ENCODE results near the gene CTNNA1.
A peak's percentile ranks its signal among the peaks of the same experiment; 100 is the strongest.

The CTNNA1 gene

GRCh38 chr5:138898742-138899141, 145.5 kb downstream of the CTNNA1 start:
- no peak for ATAC-seq
- TF ChIP-seq ZFP3 (CRISPR knock-in tag; IDR thresholded peaks at IDR 0.05) (no peak), CSDC2 (CRISPR knock-in tag; IDR thresholded peaks at IDR 0.05) (no peak), ZNF70 (CRISPR knock-in tag; IDR thresholded peaks at IDR 0.05) (no peak), PATZ1 (CRISPR knock-in tag; IDR thresholded peaks at IDR 0.05; ENCODE audit: borderline replicate concordance) (no peak), ZFP30 (CRISPR knock-in tag; IDR thresholded peaks at IDR 0.05) (peak; percentile 91), BACH2 (CRISPR knock-in tag; IDR thresholded peaks at IDR 0.05; ENCODE audit: borderline replicate concordance) (no peak)

DNA sequence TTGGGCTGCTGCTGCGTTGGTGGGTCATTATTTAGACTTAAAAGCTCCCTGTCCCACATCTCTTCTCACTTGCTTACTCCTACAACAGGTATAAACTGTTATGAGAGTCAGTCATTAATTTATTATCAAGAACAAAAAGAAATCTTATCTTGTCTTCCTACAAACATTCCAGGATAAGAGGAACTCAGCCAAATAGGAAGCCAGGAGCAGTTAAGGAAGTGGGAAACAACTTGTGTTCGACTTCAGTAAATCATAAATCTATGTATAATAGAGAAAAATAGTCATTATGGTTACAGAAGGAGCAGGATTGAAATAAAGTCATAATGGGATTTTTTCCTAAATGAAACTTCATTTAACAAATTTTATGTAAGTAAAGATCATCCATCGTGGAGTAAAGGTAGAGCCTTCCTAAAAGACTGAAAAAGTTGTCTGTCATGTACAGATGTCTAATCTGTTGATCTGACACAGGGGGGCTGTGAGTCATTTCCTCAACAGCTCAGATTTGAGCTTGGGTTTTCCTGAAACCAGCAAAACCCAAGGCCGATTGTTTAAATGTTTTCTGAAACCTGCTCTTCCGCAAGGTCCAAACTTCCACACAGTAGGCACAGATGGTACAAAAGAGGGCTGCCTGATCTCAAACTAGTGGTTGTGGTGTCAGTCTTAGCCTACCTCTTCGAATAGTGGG, 147.2 kb downstream of the CTNNA1 start:
- ATAC-seq = peak; percentile 61

DNA sequence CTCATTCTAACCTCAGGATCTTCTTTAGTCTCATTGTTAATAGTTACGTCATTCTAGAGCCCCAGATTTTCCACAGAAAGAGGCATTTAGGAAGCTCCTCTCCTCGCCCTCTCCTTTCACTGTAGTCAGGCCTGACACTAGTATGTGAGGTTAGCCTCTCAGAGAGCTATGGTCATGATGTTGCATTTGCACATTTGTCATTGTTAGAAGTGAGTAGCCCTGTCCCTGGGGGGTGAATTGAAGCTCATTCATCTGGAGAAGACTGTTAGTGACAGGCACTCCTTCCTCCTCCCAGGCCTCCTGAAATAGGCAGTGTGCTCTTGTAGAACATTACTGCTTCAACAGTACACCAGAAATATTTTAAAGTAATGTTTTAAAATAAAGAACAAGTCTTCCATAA, 148.5 kb downstream of the CTNNA1 start:
- no peak for ATAC-seq
- TF ChIP-seq PPARA (CRISPR knock-in tag; IDR thresholded peaks at IDR 0.05; ENCODE audit: borderline replicate concordance) (no peak), ZC3H10 (CRISPR knock-in tag; IDR thresholded peaks at IDR 0.05) (no peak), SNAI2 (CRISPR knock-in tag; IDR thresholded peaks at IDR 0.05) (no peak), TOX (CRISPR knock-in tag; IDR thresholded peaks at IDR 0.05; ENCODE audit: borderline replicate concordance) (no peak), BACH2 (CRISPR knock-in tag; IDR thresholded peaks at IDR 0.05; ENCODE audit: borderline replicate concordance) (no peak), PATZ1 (CRISPR knock-in tag; IDR thresholded peaks at IDR 0.05; ENCODE audit: borderline replicate concordance) (no peak), RARB (CRISPR knock-in tag; IDR thresholded peaks at IDR 0.05) (no peak), CSDC2 (CRISPR knock-in tag; IDR thresholded peaks at IDR 0.05) (no peak), TCF4 (CRISPR knock-in tag; IDR thresholded peaks at IDR 0.05; ENCODE audit: borderline replicate concordance) (no peak), ARNTL (CRISPR knock-in tag; IDR thresholded peaks at IDR 0.05; ENCODE audit: borderline replicate concordance, low read depth) (no peak), POU6F1 (CRISPR knock-in tag; IDR thresholded peaks at IDR 0.05; ENCODE audit: borderline replicate concordance, low read depth) (no peak), ZFP30 (CRISPR knock-in tag; IDR thresholded peaks at IDR 0.05) (no peak), OSR1 (CRISPR knock-in tag; IDR thresholded peaks at IDR 0.05) (no peak), ZNF565 (CRISPR knock-in tag; conservative IDR thresholded peaks at IDR 0.05; ENCODE audit: low read depth) (no peak), CSRNP3 (CRISPR knock-in tag; IDR thresholded peaks at IDR 0.05) (no peak)

More for the DNA sequence above, 147.2 kb downstream of the CTNNA1 start:
- no peak for TF ChIP-seq ZFP30 (CRISPR knock-in tag; IDR thresholded peaks at IDR 0.05)
- TF ChIP-seq CSRNP3 (CRISPR knock-in tag; IDR thresholded peaks at IDR 0.05) = no peak
- no peak for TF ChIP-seq ZC3H10 (CRISPR knock-in tag; IDR thresholded peaks at IDR 0.05)
- no peak for TF ChIP-seq BACH2 (CRISPR knock-in tag; IDR thresholded peaks at IDR 0.05; ENCODE audit: borderline replicate concordance)

GRCh38 chr5:138903130-138903775, 150.0 kb downstream of the CTNNA1 start:
- no peak for TF ChIP-seq ISL1 (CRISPR knock-in tag; IDR thresholded peaks at IDR 0.05)
- peak; percentile 80 for ATAC-seq

Data from SK-N-SH treated with all-trans-retinoic acid at 6 μM for 48 hours (cell line).